Neural progenitor cell (in vitro differentiated cells): ENCODE data around the gene NPEPL1. TPM values are rescaled to one million over a fixed set of nuclear protein-coding genes. Genes with fewer than 3 reads are reported as not detected.
"Not testable (repeated sequence)": the region's sequence is repeated elsewhere in the genome, so short reads cannot be mapped to it uniquely, and the experiment has no call there.

Source experiments
- DNase-seq: peaks from one replicate; pipeline ENCODE4 v3.0.0-alpha.2; 2016; ENCODE audit warnings: low spot score
- H2AFZ ChIP-seq: fragments of 200-600 bp; sonication (generic); replicated peaks from 2 replicates; pipeline ENCODE4 v1.6.1; 2016; ENCODE audit warnings: antibody characterized with exemption
- H3F3A ChIP-seq: fragments of 200-600 bp; sonication (generic); 2 replicates; pipeline ENCODE4 v1.6.1; 2016; ENCODE audit warnings: antibody characterized with exemption, low read depth
- H3K27ac ChIP-seq: fragments of 200-600 bp; sonication (generic); 2 replicates; pipeline ENCODE4 v1.5.1; 2016; ENCODE audit warnings: mild to moderate bottlenecking
- H3K27me3 ChIP-seq: fragments of 200-600 bp; sonication (generic); 2 replicates; pipeline ENCODE4 v1.6.1; 2016; ENCODE audit warnings: mild to moderate bottlenecking, moderate library complexity
- H3K36me3 ChIP-seq: fragments of 200-600 bp; sonication (generic); 2 replicates; pipeline ENCODE4 v1.5.1; 2016
- H3K4me1 ChIP-seq: fragments of 200-600 bp; sonication (generic); 2 replicates; pipeline ENCODE4 v1.6.1; 2016; ENCODE audit warnings: mixed run types
- H3K4me2 ChIP-seq: fragments of 200-600 bp; sonication (generic); 2 replicates; pipeline ENCODE4 v1.6.1; 2016
- H3K4me3 ChIP-seq: fragments of 200-600 bp; sonication (generic); 2 replicates; pipeline ENCODE4 v1.5.1; 2016
- H3K79me2 ChIP-seq: fragments of 200-600 bp; sonication (generic); 2 replicates; pipeline ENCODE4 v1.6.1; 2016; ENCODE audit warnings: low read depth
- H3K9ac ChIP-seq: fragments of 200-600 bp; sonication (generic); 2 replicates; pipeline ENCODE4 v1.6.1; 2016
- H3K9me3 ChIP-seq: fragments of 200-600 bp; sonication (generic); 2 replicates; pipeline ENCODE4 v1.5.1; 2016; ENCODE audit warnings: low read depth
- H4K20me1 ChIP-seq: fragments of 200-600 bp; sonication (generic); 2 replicates; pipeline ENCODE4 v1.6.1; 2016; ENCODE audit warnings: low read depth
- H3K27ac Mint-ChIP-seq: 3 replicates; pipeline ENCODE4 v1.8.0; 2021; ENCODE audit warnings: mixed read lengths
- H3K27me3 Mint-ChIP-seq: 2 replicates; pipeline ENCODE4 v1.8.0; 2022; ENCODE audit warnings: low read depth, mild to moderate bottlenecking, inconsistent platforms, moderate library complexity, mixed read lengths; ENCODE audit not compliant: insufficient read depth
- H3K36me3 Mint-ChIP-seq: 3 replicates; pipeline ENCODE4 v1.8.0; 2021; ENCODE audit warnings: mixed read lengths
- H3K4me1 Mint-ChIP-seq: 3 replicates; pipeline ENCODE4 v1.8.0; 2021; ENCODE audit warnings: mixed read lengths
- H3K4me3 Mint-ChIP-seq: 3 replicates; pipeline ENCODE4 v1.8.0; 2021; ENCODE audit warnings: mild to moderate bottlenecking, moderate library complexity, mixed read lengths
- H3K9me3 Mint-ChIP-seq: 3 replicates; pipeline ENCODE4 v1.8.0; 2020; ENCODE audit warnings: mixed read lengths
- CTCF ChIP-seq: fragments of 200-600 bp; sonication (generic); IDR thresholded peaks from 2 replicates; pipeline ENCODE4 v1.5.1; 2017; ENCODE audit warnings: antibody characterized with exemption, mild to moderate bottlenecking
- EZH2 ChIP-seq: fragments of 200-600 bp; sonication (generic); IDR thresholded peaks from 2 replicates; pipeline ENCODE4 v1.6.1; 2017; ENCODE audit warnings: antibody characterized with exemption, mild to moderate bottlenecking, moderate library complexity
- EZH2phosphoT487 ChIP-seq: fragments of 200-600 bp; sonication (generic); IDR thresholded peaks from 2 replicates; pipeline ENCODE4 v1.6.1; 2017; ENCODE audit warnings: antibody characterized with exemption
- total RNA-seq: library from RNA; depleted of rRNA; stranded (reverse); fragments of >200 nt; gene quantifications from 2 replicates; pipeline ENCODE4 v1.2.3, GENCODE V29; 2015; ENCODE audit warnings: low replicate concordance

The NPEPL1 gene
- total RNA-seq, 1 donor from 2014 or later = 10.9 TPM

DNA sequence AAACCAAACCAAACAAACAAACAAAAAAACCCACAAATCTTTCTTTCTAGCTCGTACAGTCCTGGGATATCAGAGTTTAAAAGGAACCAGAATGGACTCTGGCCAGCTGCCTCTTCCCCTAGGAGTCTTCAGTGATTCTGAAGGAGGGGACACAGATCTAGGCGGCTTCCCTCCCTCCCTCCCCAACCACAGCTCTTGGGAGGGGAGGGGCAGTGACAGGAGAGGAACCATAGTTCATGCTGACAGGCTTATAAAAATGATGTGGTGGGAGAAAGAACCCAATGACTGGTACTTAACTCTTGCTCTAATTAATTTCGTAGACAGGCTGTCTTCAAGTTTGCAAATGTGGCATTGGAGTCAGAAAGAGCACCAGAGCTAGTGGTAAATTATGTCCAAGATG lies 56.0 kb downstream of the NPEPL1 start:
- Histone ChIP-seq H3F3A (no peaks in the 10 kb centered on the region), H4K20me1 (no peaks in the 10 kb centered on the region), H3K27me3 (peaks cover 49% of the 10 kb centered on the region), H3K4me3 (no peak overlapping the region), H3K9me3 (no peaks in the 10 kb centered on the region), H3K79me2 (no peaks in the 10 kb centered on the region), H3K4me1 (peaks cover 9% of the 10 kb centered on the region), H3K27ac (no peak overlapping the region), H3K36me3 (no peaks in the 10 kb centered on the region), H3K9ac (no peak overlapping the region), H3K4me2 (no peak overlapping the region), H2AFZ (no peak overlapping the region)
- Mint-ChIP-seq H3K4me3 (no peak overlapping the region), H3K27ac (no peak overlapping the region), H3K4me1 (peaks cover 13% of the 10 kb centered on the region), H3K36me3 (no peaks in the 10 kb centered on the region), H3K9me3 (peaks cover 5% of the 10 kb centered on the region), H3K27me3 (peaks cover 9% of the 10 kb centered on the region)
- TF ChIP-seq CTCF = no peak
- no peak for TF ChIP-seq EZH2
- no peak for TF ChIP-seq EZH2phosphoT487
- DNase-seq = no peak

- no peak for DNase-seq
- H3K79me2 ChIP-seq = no peaks in the 10 kb centered on the region
- Mint-ChIP-seq H3K4me3 (no peak overlapping the region), H3K27ac (no peak overlapping the region), H3K4me1 (peaks cover 18% of the 10 kb centered on the region), H3K27me3 (peaks cover 9% of the 10 kb centered on the region), H3K36me3 (no peaks in the 10 kb centered on the region), H3K9me3 (peaks cover 5% of the 10 kb centered on the region)
- H3K36me3 ChIP-seq = no peaks in the 10 kb centered on the region
- H3K9ac ChIP-seq = no peak overlapping the region
- H3K27me3 ChIP-seq = peaks cover 55% of the 10 kb centered on the region
- H3K27ac ChIP-seq = no peak overlapping the region
- H3K9me3 ChIP-seq = no peaks in the 10 kb centered on the region
- no peak overlapping the region for H3K4me2 ChIP-seq
- no peak overlapping the region for H2AFZ ChIP-seq
- no peaks in the 10 kb centered on the region for H4K20me1 ChIP-seq
- no peaks in the 10 kb centered on the region for H3F3A ChIP-seq
- peaks cover 11% of the 10 kb centered on the region for H3K4me1 ChIP-seq
- no peak overlapping the region for H3K4me3 ChIP-seq
- TF ChIP-seq CTCF = no peak
- TF ChIP-seq EZH2 = no peak
These were observed 56.6 kb downstream of the NPEPL1 start for GRCh38 chr20:58749098-58749769.

- no peak overlapping the region for H3K27ac ChIP-seq
- no peaks in the 10 kb centered on the region for H3K79me2 ChIP-seq
- H3K4me3 ChIP-seq = no peak overlapping the region
- peaks cover 7% of the 10 kb centered on the region for H3K27me3 Mint-ChIP-seq
- H3F3A ChIP-seq = no peaks in the 10 kb centered on the region
- H3K9ac ChIP-seq = no peak overlapping the region
- peaks cover 18% of the 10 kb centered on the region for H3K4me1 Mint-ChIP-seq
- H3K9me3 ChIP-seq = no peaks in the 10 kb centered on the region
- H3K36me3 ChIP-seq = no peaks in the 10 kb centered on the region
- peaks cover 11% of the 10 kb centered on the region for H3K4me1 ChIP-seq
- H2AFZ ChIP-seq = no peak overlapping the region
- H3K9me3 Mint-ChIP-seq = peaks cover 5% of the 10 kb centered on the region
- H3K27ac Mint-ChIP-seq = no peak overlapping the region
- H3K4me3 Mint-ChIP-seq = no peak overlapping the region
- H3K27me3 ChIP-seq = peaks cover 63% of the 10 kb centered on the region
- DNase-seq = no peak
- TF ChIP-seq CTCF (no peak), EZH2phosphoT487 (no peak), EZH2 (no peak)
- no peak overlapping the region for H3K4me2 ChIP-seq
- H4K20me1 ChIP-seq = no peaks in the 10 kb centered on the region
- no peaks in the 10 kb centered on the region for H3K36me3 Mint-ChIP-seq
These were observed 57.4 kb downstream of the NPEPL1 start for GRCh38 chr20:58749979-58750378.

GRCh38 chr20:58750706-58751105 lies 58.1 kb downstream of the NPEPL1 start:
- H4K20me1 ChIP-seq, H3K9me3 ChIP-seq, H3K9ac ChIP-seq, H2AFZ ChIP-seq, DNase-seq, H3K36me3 Mint-ChIP-seq, H3F3A ChIP-seq, H3K79me2 ChIP-seq, H3K27ac Mint-ChIP-seq, H3K36me3 ChIP-seq, H3K4me3 ChIP-seq, H3K4me3 Mint-ChIP-seq, H3K27me3 Mint-ChIP-seq, H3K27ac ChIP-seq, H3K4me2 ChIP-seq, H3K9me3 Mint-ChIP-seq: not testable (repeated sequence)
- H3K4me1 Mint-ChIP-seq = peaks cover 18% of the 10 kb centered on the region
- Histone ChIP-seq H3K27me3 (peaks cover 70% of the 10 kb centered on the region), H3K4me1 (peaks cover 11% of the 10 kb centered on the region)
